Liver (tissue), 3 donors: ENCODE measurements around the gene POLR3GL.

Experiments used
- ATF3 ChIP-seq: IDR thresholded peaks from 2 replicates; pipeline ENCODE4 v1.6.1; 2016; ENCODE audit warnings: antibody characterized with exemption
- CTCF ChIP-seq: fragments of 150-350 bp; IDR thresholded peaks from 2 replicates; pipeline ENCODE4 v1.5.1; 2017; ENCODE audit warnings: improper control_type of control experiment, low read depth, low read length; ENCODE audit not compliant: missing input control
- JUND ChIP-seq, 2 donors: IDR thresholded peaks; 2 replicates each; pipeline ENCODE4 v1.6.1; 2016; ENCODE audit warnings: antibody characterized with exemption in 2 of 2
- RAD21 ChIP-seq, 2 donors: IDR thresholded peaks; 2 replicates each; pipeline ENCODE4 v1.6.1; 2016; ENCODE audit warnings: antibody characterized with exemption in 2 of 2, mild to moderate bottlenecking in 2 of 2
- REST ChIP-seq: IDR thresholded peaks from 2 replicates; pipeline ENCODE4 v1.6.1; 2016; ENCODE audit warnings: antibody characterized with exemption, mild to moderate bottlenecking
- donor health status: healthy.
- donor health status: healthy.

GRCh38 chr1:146016891-146017290 is 52.4 kb downstream of the POLR3GL start:
- no peak for TF ChIP-seq CTCF
- no peak for TF ChIP-seq REST
- TF ChIP-seq JUND (IDR thresholded peaks at IDR 0.05) = no peak
- no peak for TF ChIP-seq ATF3
- TF ChIP-seq RAD21 (IDR thresholded peaks at IDR 0.05) = no peak
